Fibroblast of lung (primary cell): ENCODE measurements around the gene OR5D13.

Experiments used
- CTCF ChIP-seq, 2 donors: IDR thresholded peaks in 1 of 2; conservative IDR thresholded peaks in 1 of 2; 1 replicate in 1 of 2; 2 replicates in 1 of 2; pipeline ENCODE4 v1.5.1; 2011 to 2012; ENCODE audit warnings: low read length in 2 of 2, control low read depth in 1 of 2, inconsistent platforms in 1 of 2, low read depth in 1 of 2, mild to moderate bottlenecking in 1 of 2
- EZH2 ChIP-seq: IDR thresholded peaks from 2 replicates; pipeline ENCODE4 v1.5.1; 2012; ENCODE audit warnings: low read length, control low read depth, mild to moderate bottlenecking; ENCODE audit errors: missing control alignments

- no peak for TF ChIP-seq CTCF (conservative IDR thresholded peaks at IDR 0.05 in 1 of 2, IDR thresholded peaks at IDR 0.05 in 1 of 2; ENCODE audit: low read depth in 1 of 2, low read length in 2 of 2)
- TF ChIP-seq EZH2, result no peak
These were observed 22.0 kb downstream of the OR5D13 start, which contains the start of gene OR5D14 for GRCh38 chr11:55795256-55795655.
